ENCODE measurements around the gene BICRA. TPM values are rescaled to one million over a fixed set of nuclear protein-coding genes. Genes with fewer than 3 reads are reported as not detected.
A peak's percentile ranks its signal among the peaks of the same experiment; 100 is the strongest.

The BICRA gene
- total and polyA plus RNA-seq, 9 of the 15 experiments (the other 6 are each of a cell fraction or from before 2014, with no cell fraction given): 0.01 to 8.8 (median 1.2) TPM

DNA sequence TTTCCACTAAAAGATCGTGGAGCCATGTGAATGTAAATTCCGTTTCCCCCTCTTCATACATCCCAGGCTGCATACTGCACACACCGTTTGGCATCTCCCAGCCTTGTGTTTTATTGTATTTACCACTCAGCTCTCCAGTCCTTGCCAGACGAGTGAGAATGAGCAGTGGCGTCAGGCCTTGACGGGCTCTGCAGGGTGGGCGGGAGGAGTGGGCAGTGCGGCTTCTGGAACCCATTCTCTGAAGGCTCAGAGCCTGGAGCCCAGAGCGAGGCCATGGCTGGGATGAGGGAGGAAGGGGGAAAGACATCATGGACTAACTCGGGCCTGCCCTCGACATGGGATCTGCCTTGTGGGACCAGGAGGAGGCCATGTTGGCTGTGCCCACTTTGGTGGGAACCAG lies 25.1 kb downstream of the BICRA start:
- H3K4me2 ChIP-seq (ENCODE audit: insufficient read depth, low read length): no peak overlapping the region
- POLR2A ChIA-PET: interaction anchor here (1.0 kb wide), 1 partner anchor 12 kb away, joined by 4 read pairs; no protein-coding TSS in a partner anchor

More for the DNA sequence above, 25.1 kb downstream of the BICRA start:
- in situ Hi-C loops (cut with MboI) (no loop called here), intact Hi-C loops (cut with micrococcal nuclease) (no loop called here)
- Histone ChIP-seq H3K4me1 (replicated peaks in 1 of 2; ENCODE audit: control insufficient read depth in 2 of 2, insufficient read depth in 2 of 2, low read length in 2 of 2) (no peaks in the 10 kb centered on the region; a peak in 1 of 5 replicates), H4K20me1 (replicated peaks; ENCODE audit: control insufficient read depth, insufficient read depth, low read length) (peaks cover 10% of the 10 kb centered on the region), H3K4me3 (no peak overlapping the region), H3K9me1 (ENCODE audit: control insufficient read depth, insufficient read depth, low read length) (no peaks in the 10 kb centered on the region), H3K36me3 (ENCODE audit: control insufficient read depth, insufficient read depth, low read length) (0 out of 3 replicates have a peak, but pooled peaks cover 5% of the 10 kb centered on the region), H3K9ac (ENCODE audit: insufficient read depth in 1 of 2, low read depth in 2 of 2, low read length in 2 of 2) (peak overlapping the region in 1 of 2 experiments; percentile 71; a peak in 1 of 4 replicates), H3K27me3 (ENCODE audit: control insufficient read depth in 2 of 2, insufficient read depth in 2 of 2, low read length in 2 of 2) (no peaks in the 10 kb centered on the region), H2AFZ (ENCODE audit: low read depth, low read length) (no peak overlapping the region), H3K9me3 (replicated peaks; ENCODE audit: control insufficient read depth, insufficient read depth, low read depth, low read length) (no peaks in the 10 kb centered on the region), H3K79me2 (ENCODE audit: control insufficient read depth, insufficient read depth, low read length) (peaks cover 10% of the 10 kb centered on the region; the same call in 2 of the 3 replicates), H3K27ac (ENCODE audit: extremely low read depth, low read depth, low read length) (no peak overlapping the region)
- ATAC-seq (no peak), FAIRE-seq (no peak), DNase-seq (ENCODE audit: extremely low read depth in 1 of 4, low spot score in 3 of 4) (no peak)
- TF ChIP-seq HEY1 (CRISPR knock-in tag; IDR thresholded peaks at IDR 0.05; ENCODE audit: borderline replicate concordance) (no peak), TAL1 (IDR thresholded peaks at IDR 0.05) (no peak), PBX2 (CRISPR knock-in tag; IDR thresholded peaks at IDR 0.05; ENCODE audit: low read depth) (no peak), PBX2 (tag; conservative IDR thresholded peaks at IDR 0.05; ENCODE audit: low read depth) (no peak), RB1 (IDR thresholded peaks at IDR 0.05; ENCODE audit: low read depth) (no peak), ELF2 (CRISPR knock-in tag; IDR thresholded peaks at IDR 0.05) (no peak), RHOXF2B (CRISPR knock-in tag; conservative IDR thresholded peaks at IDR 0.05) (no peak), ARID1B (IDR thresholded peaks at IDR 0.05) (no peak), SNRNP70 (optimal IDR thresholded peaks at IDR 0.05; ENCODE audit: low read depth, low read length) (no peak), MTA3 (IDR thresholded peaks at IDR 0.05; ENCODE audit: borderline replicate concordance) (no peak), SMAD2 (IDR thresholded peaks at IDR 0.05; ENCODE audit: low read depth, low read length) (no peak)
- TF ChIP-seq, protein P1, sequence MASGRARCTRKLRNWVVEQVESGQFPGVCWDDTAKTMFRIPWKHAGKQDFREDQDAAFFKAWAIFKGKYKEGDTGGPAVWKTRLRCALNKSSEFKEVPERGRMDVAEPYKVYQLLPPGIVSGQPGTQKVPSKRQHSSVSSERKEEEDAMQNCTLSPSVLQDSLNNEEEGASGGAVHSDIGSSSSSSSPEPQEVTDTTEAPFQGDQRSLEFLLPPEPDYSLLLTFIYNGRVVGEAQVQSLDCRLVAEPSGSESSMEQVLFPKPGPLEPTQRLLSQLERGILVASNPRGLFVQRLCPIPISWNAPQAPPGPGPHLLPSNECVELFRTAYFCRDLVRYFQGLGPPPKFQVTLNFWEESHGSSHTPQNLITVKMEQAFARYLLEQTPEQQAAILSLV (tag; IDR thresholded peaks at IDR 0.05): no peak
- TF ChIP-seq, protein P2, sequence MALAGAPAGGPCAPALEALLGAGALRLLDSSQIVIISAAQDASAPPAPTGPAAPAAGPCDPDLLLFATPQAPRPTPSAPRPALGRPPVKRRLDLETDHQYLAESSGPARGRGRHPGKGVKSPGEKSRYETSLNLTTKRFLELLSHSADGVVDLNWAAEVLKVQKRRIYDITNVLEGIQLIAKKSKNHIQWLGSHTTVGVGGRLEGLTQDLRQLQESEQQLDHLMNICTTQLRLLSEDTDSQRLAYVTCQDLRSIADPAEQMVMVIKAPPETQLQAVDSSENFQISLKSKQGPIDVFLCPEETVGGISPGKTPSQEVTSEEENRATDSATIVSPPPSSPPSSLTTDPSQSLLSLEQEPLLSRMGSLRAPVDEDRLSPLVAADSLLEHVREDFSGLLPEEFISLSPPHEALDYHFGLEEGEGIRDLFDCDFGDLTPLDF (CRISPR knock-in tag; IDR thresholded peaks at IDR 0.05): no peak
- CTCF ChIA-PET (ENCODE audit: low intra/inter-chr PET ratio): no interaction called here
- BruUV-seq (replicated peaks): no TSS peak
- WGBS (ENCODE audit: insufficient coverage, low coverage, missing lambda C conversion rate): 74% methylated on average over 7 of the region's 11 CpGs

Data from K562 (cell line).